ENCODE measurements around the gene DCUN1D3. TPM values are rescaled to one million over a fixed set of nuclear protein-coding genes. Genes with fewer than 3 reads are reported as not detected.

The DCUN1D3 gene
- total and polyA plus RNA-seq, 9 donors: 2.6 to 18.2 (median 12.2) TPM

- H3K36me3 ChIP-seq: no peaks in the 10 kb centered on the region
- no peak for TF ChIP-seq POLR2A (IDR thresholded peaks at IDR 0.05)
- no peak for TF ChIP-seq EP300 (IDR thresholded peaks at IDR 0.05)
- TF ChIP-seq CTCF (IDR thresholded peaks at IDR 0.05): no peak
- H3K9me3 ChIP-seq: no peaks in the 10 kb centered on the region
- intact Hi-C loops (cut with DNase I): no loop called here
- no peak overlapping the region for H3K4me3 ChIP-seq
- no peak for DNase-seq
- H3K27ac ChIP-seq: no peak overlapping the region
- no peaks in the 10 kb centered on the region for H3K27me3 ChIP-seq
- H3K4me1 ChIP-seq (ENCODE audit: insufficient read depth): peaks cover 6% of the 10 kb centered on the region
- 87 to 96% (median 95%) methylated on average over 4 of the region's 4 CpGs for WGBS, 3 donors
Observed at GRCh38 chr16:20916942-20917341, 16.8 kb upstream of the DCUN1D3 start.

DNA sequence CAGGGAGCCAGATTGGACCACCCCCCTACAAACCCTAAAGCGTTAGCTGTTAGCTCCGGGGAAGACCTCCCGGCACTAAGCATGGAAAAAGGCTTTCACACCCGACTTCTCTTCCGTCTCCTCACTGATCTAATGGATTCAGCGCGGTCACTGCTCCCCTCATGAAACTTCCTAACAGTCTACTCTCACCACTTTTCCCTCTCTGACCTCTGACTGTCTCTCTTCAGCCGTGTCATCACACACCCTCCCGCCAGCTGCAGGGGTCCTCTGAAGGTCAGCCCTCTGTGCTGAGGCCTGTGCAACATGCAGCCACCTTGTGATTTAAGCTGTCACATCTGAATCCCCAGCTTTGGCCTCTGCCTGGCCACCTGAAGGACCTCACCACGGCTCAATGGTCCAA, 16.1 kb upstream of the DCUN1D3 start:
- Histone ChIP-seq H3K4me3 (no peak overlapping the region), H3K9me3 (no peaks in the 10 kb centered on the region), H3K36me3 (no peaks in the 10 kb centered on the region), H3K4me1 (ENCODE audit: insufficient read depth) (peaks cover 8% of the 10 kb centered on the region), H3K27me3 (no peaks in the 10 kb centered on the region), H3K27ac (no peak overlapping the region)
- WGBS, 3 donors: 91 to 95% (median 94%) methylated on average over 10 of the region's 10 CpGs
- TF ChIP-seq EP300 (IDR thresholded peaks at IDR 0.05) (no peak), POLR2A (IDR thresholded peaks at IDR 0.05) (no peak), CTCF (IDR thresholded peaks at IDR 0.05) (no peak)
- DNase-seq: no peak
- intact Hi-C loops (cut with DNase I): no loop called here

- Histone ChIP-seq H3K36me3 (no peaks in the 10 kb centered on the region), H3K4me1 (ENCODE audit: insufficient read depth) (peaks cover 12% of the 10 kb centered on the region), H3K27me3 (no peaks in the 10 kb centered on the region), H3K4me3 (no peak overlapping the region), H3K9me3 (no peaks in the 10 kb centered on the region), H3K27ac (no peak overlapping the region)
- WGBS, 3 donors: 37 to 39% (median 38%) methylated on average over 1 of the region's 1 CpG
- TF ChIP-seq CTCF (IDR thresholded peaks at IDR 0.05): no peak
- no peak for TF ChIP-seq POLR2A (IDR thresholded peaks at IDR 0.05)
- TF ChIP-seq EP300 (IDR thresholded peaks at IDR 0.05): no peak
- intact Hi-C loops (cut with DNase I): loop anchor here in 1 of 4 donors (5.0 kb wide), 1 partner anchor 59 kb away; no protein-coding TSS in a partner anchor
- DNase-seq: no peak
Observed at GRCh38 chr16:20911361-20911760, 11.2 kb upstream of the DCUN1D3 start.

- H3K4me1 ChIP-seq (ENCODE audit: insufficient read depth): peaks cover 16% of the 10 kb centered on the region
- intact Hi-C loops (cut with DNase I): loop anchor here in 1 of 4 donors (5.0 kb wide), 1 partner anchor 59 kb away; no protein-coding TSS in a partner anchor
Observed at GRCh38 chr16:20910781-20911321, 10.7 kb upstream of the DCUN1D3 start.

More at GRCh38 chr16:20910781-20911321, 10.7 kb upstream of the DCUN1D3 start:
- Histone ChIP-seq H3K36me3 (no peaks in the 10 kb centered on the region), H3K4me3 (no peak overlapping the region), H3K9me3 (no peaks in the 10 kb centered on the region), H3K27ac (no peak overlapping the region), H3K27me3 (no peaks in the 10 kb centered on the region)
- no peak for DNase-seq
- TF ChIP-seq POLR2A (IDR thresholded peaks at IDR 0.05): no peak
- TF ChIP-seq CTCF (IDR thresholded peaks at IDR 0.05): no peak
- WGBS, 3 donors: 32 to 43% (median 35%) methylated on average over 2 of the region's 2 CpGs
